K562 (cell line): ENCODE measurements around the gene ELOF1. TPM values are rescaled to one million over a fixed set of nuclear protein-coding genes. Genes with fewer than 3 reads are reported as not detected.

Experiments
- CLOCK ChIP-seq: fragments of 250-450 bp; sonication (Bioruptor Pico); IDR thresholded peaks from 2 replicates; pipeline ENCODE4 v1.4.0; 2020; ENCODE audit warnings: mild to moderate bottlenecking, moderate library complexity, borderline replicate concordance
- EGR1 ChIP-seq: fragments of 450-650 bp; conservative IDR thresholded peaks from 2 replicates; pipeline ENCODE4 v1.6.1; 2017; ENCODE audit warnings: mild to moderate bottlenecking
- FOXA3 ChIP-seq, 2 experiments: fragments of 450-650 bp in 1 of 2; sonication (generic) in 1 of 2; formaldehyde crosslinking; IDR thresholded peaks in 1 of 2; conservative IDR thresholded peaks in 1 of 2; 2 replicates each; pipeline versions ENCODE4 v1.4.0 to v1.8.0; 2020 to 2022; ENCODE audit warnings: mild to moderate bottlenecking in 2 of 2, missing genetic modification reagents in 1 of 2
- FOXJ2 ChIP-seq: fragments of 200-800 bp; sonication (Bioruptor generic); IDR thresholded peaks from 2 replicates; pipeline ENCODE4 v1.6.1; 2016; ENCODE audit warnings: missing genetic modification characterization, missing compliant biosample characterization
- HDAC3 ChIP-seq: fragments of 450-650 bp; IDR thresholded peaks from 2 replicates; pipeline ENCODE4 v1.6.1; 2018; ENCODE audit warnings: borderline replicate concordance, mild to moderate bottlenecking, moderate library complexity; ENCODE audit not compliant: partially characterized antibody
- KAT8 ChIP-seq: fragments of 450-650 bp; IDR thresholded peaks from 2 replicates; pipeline ENCODE4 v1.6.1; 2016; ENCODE audit warnings: low read depth, mild to moderate bottlenecking
- KDM1A ChIP-seq, 2 experiments: fragments of 450-650 bp; IDR thresholded peaks; 2 replicates each; pipeline ENCODE4 v1.6.1; 2016; ENCODE audit warnings: mild to moderate bottlenecking in 2 of 2
- KHSRP ChIP-seq: fragments of 450-650 bp; IDR thresholded peaks from 2 replicates; pipeline ENCODE4 v1.6.1; 2017
- MAZ ChIP-seq, 2 experiments: fragments of 450-650 bp in 1 of 2; sonication (generic) in 1 of 2; formaldehyde crosslinking; IDR thresholded peaks in 1 of 2; conservative IDR thresholded peaks in 1 of 2; 2 replicates each; pipeline versions ENCODE4 v1.4.0 to v1.5.0; 2020; ENCODE audit warnings: mild to moderate bottlenecking in 1 of 2, missing genetic modification reagents in 1 of 2
- MCM7 ChIP-seq, 2 experiments: fragments of 450-650 bp; IDR thresholded peaks; 2 replicates each; pipeline ENCODE4 v1.6.1; 2016 to 2018
- PCBP1 ChIP-seq: fragments of 200-400 bp; formaldehyde crosslinking; IDR thresholded peaks from 2 replicates; pipeline ENCODE4 v1.6.1; 2018; ENCODE audit warnings: mild to moderate bottlenecking, low read depth, low read length; ENCODE audit not compliant: poor library complexity, severe bottlenecking
- PHF21A ChIP-seq: fragments of 450-650 bp; IDR thresholded peaks from 2 replicates; pipeline ENCODE4 v1.6.1; 2017; ENCODE audit warnings: low read depth, borderline replicate concordance
- SP1 ChIP-seq: sonication (generic); formaldehyde crosslinking; IDR thresholded peaks from 2 replicates; pipeline ENCODE4 v1.8.1; 2022; ENCODE audit warnings: mild to moderate bottlenecking, missing genetic modification reagents
- TAF15 ChIP-seq: fragments of 200-400 bp; formaldehyde crosslinking; IDR thresholded peaks from 2 replicates; pipeline ENCODE4 v1.6.1; 2017; ENCODE audit warnings: mild to moderate bottlenecking, low read depth, low read length, moderate library complexity
- ZNF408 ChIP-seq: fragments of 250-450 bp; sonication (Bioruptor Pico); IDR thresholded peaks from 2 replicates; pipeline ENCODE4 v1.4.0; 2020; ENCODE audit warnings: low read depth, mild to moderate bottlenecking, moderate library complexity
- ZNF586 ChIP-seq: fragments of 450-650 bp; formaldehyde crosslinking; conservative IDR thresholded peaks from 2 replicates; pipeline ENCODE4 v1.4.0; 2020; ENCODE audit warnings: mild to moderate bottlenecking, moderate library complexity
- ZNF778 ChIP-seq: fragments of 450-650 bp; formaldehyde crosslinking; IDR thresholded peaks from 2 replicates; pipeline ENCODE4 v1.4.0; 2020; ENCODE audit warnings: mild to moderate bottlenecking, moderate library complexity
- ZNF830 ChIP-seq: fragments of 250-450 bp; sonication (Bioruptor Pico); IDR thresholded peaks from 2 replicates; pipeline ENCODE4 v1.5.0; 2021; ENCODE audit warnings: mild to moderate bottlenecking
- polyA plus RNA-seq, 8 experiments: library from polyadenylated mRNA; depleted of rRNA in 4 of 8; stranded (reverse) in 5 of 8; unstranded in 3 of 8; fragments of >200 nt; fragmentation: Nextera tagmentation in 2 of 8; fragmentation: Illumina TruSeq in 1 of 8; extraction: Ambion mirVana in 2 of 8; extraction: Trizol in 1 of 8; gene quantifications; 2 replicates each; pipeline versions ENCODE4 v1.2.1 to v1.2.3, GENCODE V29; 2011 to 2014; ENCODE audit warnings: inconsistent platforms in 1 of 8, missing spikeins in 1 of 8
- total RNA-seq, 7 experiments: library from RNA; depleted of rRNA in 6 of 7; stranded (reverse); fragments of >200 nt in 6 of 7; fragmentation: Illumina TruSeq in 2 of 7; extraction: Trizol in 2 of 7; gene quantifications; 2 replicates each; pipeline versions ENCODE4 v1.2.1 to v1.2.3, GENCODE V29; 2011 to 2021; ENCODE audit warnings: low replicate concordance in 1 of 7
- TF ChIP-seq, protein P1 (sequence below): fragments of 250-450 bp; sonication (Bioruptor Pico); IDR thresholded peaks from 2 replicates; pipeline ENCODE4 v1.8.0; 2021; ENCODE audit warnings: borderline replicate concordance, mild to moderate bottlenecking, moderate library complexity; ENCODE audit not compliant: poor library complexity, severe bottlenecking
- TF ChIP-seq, protein P2 (sequence below): fragments of 250-450 bp; sonication (Bioruptor Pico); IDR thresholded peaks from 2 replicates; pipeline ENCODE4 v1.5.0; 2021; ENCODE audit warnings: mild to moderate bottlenecking, borderline replicate concordance
- TF ChIP-seq, protein P3 (sequence below): fragments of 450-650 bp; formaldehyde crosslinking; IDR thresholded peaks from 2 replicates; pipeline ENCODE4 v1.4.0; 2020; ENCODE audit warnings: mild to moderate bottlenecking, moderate library complexity

ELOF1 gene
- total and polyA plus RNA-seq, 9 of the 15 experiments (the other 6 are each of a cell fraction or from before 2014, with no cell fraction given), result 16.7 to 147 (median 74.2) TPM

DNA sequence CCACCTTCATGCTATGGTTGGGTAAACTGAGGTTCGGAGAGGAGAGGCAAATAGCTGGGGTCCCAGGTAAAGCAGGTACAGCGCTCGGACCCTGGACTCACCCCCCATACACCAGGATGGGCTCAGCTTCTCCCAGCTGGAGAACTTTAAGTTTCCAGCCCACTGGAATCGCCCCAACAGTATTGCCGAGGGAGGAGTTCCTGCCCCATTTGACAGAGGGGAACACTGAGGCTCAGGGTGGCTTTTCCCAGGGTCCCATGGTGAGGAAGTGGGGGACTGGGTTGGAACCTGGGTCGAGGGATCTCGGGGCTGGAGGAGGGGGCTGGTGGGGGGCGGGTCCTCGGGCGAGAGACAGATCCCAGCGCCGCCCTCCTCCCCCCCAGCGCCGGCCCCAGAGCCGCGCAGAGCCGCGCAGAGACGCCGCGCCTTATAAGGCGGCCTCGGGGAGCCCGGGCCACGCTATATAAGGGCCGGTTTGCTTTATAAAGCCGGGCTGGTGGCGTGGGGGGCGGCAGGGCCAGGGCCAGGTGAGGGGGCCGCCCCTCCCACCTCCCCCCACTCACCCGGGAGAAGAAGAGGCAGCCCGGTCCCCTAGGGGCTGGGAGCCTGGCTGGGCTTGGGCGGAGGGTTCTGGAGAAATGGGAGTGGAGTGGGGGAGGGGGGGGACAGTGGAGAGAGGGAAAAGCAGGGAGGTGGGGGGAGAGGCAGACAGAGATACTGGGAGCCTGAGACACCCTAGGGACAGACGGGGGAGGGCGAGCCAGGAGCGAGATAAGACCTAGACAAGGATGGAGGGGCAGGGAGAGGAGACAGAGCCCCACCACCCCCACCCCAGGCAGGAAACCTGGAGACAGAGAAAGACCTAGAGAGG, 19.3 kb downstream of the ELOF1 start (continued):
- TF ChIP-seq CLOCK (CRISPR knock-in tag) (no peak), ZNF408 (CRISPR knock-in tag) (no peak), MAZ (CRISPR knock-in tag; conservative IDR thresholded peaks at IDR 0.05 in 1 of 2, IDR thresholded peaks at IDR 0.05 in 1 of 2) (peak; percentile 12 to 43; a peak in 1 of 4 replicates), HDAC3 (peak; percentile 21), EGR1 (peak; percentile 13; the same call in 1 of the 2 replicates), KDM1A (IDR thresholded peaks at IDR 0.05) (peak; percentile 33 to 57; a peak in 3 of 4 replicates), PHF21A (no peak), TAF15 (no peak), FOXA3 (CRISPR knock-in tag; conservative IDR thresholded peaks at IDR 0.05 in 1 of 2, IDR thresholded peaks at IDR 0.05 in 1 of 2) (no peak), MCM7 (IDR thresholded peaks at IDR 0.05) (no peak), ZNF586 (CRISPR knock-in tag) (no peak), KHSRP (no peak), KAT8 (no peak), PCBP1 (peak; percentile 66), FOXJ2 (tag) (no peak), ZNF778 (no peak), ZNF830 (CRISPR knock-in tag) (no peak), SP1 (0 out of 2 replicates have a peak, but pooled peaks have one; percentile 6)
- TF ChIP-seq, protein P1, sequence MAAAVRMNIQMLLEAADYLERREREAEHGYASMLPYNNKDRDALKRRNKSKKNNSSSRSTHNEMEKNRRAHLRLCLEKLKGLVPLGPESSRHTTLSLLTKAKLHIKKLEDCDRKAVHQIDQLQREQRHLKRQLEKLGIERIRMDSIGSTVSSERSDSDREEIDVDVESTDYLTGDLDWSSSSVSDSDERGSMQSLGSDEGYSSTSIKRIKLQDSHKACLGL (CRISPR knock-in tag), result no peak
- TF ChIP-seq, protein P2, sequence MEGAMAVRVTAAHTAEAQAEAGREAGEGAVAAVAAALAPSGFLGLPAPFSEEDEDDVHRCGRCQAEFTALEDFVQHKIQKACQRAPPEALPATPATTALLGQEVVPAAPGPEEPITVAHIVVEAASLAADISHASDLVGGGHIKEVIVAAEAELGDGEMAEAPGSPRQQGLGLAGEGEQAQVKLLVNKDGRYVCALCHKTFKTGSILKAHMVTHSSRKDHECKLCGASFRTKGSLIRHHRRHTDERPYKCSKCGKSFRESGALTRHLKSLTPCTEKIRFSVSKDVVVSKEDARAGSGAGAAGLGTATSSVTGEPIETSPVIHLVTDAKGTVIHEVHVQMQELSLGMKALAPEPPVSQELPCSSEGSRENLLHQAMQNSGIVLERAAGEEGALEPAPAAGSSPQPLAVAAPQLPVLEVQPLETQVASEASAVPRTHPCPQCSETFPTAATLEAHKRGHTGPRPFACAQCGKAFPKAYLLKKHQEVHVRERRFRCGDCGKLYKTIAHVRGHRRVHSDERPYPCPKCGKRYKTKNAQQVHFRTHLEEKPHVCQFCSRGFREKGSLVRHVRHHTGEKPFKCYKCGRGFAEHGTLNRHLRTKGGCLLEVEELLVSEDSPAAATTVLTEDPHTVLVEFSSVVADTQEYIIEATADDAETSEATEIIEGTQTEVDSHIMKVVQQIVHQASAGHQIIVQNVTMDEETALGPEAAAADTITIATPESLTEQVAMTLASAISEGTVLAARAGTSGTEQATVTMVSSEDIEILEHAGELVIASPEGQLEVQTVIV (CRISPR knock-in tag), result no peak
- TF ChIP-seq, protein P3, sequence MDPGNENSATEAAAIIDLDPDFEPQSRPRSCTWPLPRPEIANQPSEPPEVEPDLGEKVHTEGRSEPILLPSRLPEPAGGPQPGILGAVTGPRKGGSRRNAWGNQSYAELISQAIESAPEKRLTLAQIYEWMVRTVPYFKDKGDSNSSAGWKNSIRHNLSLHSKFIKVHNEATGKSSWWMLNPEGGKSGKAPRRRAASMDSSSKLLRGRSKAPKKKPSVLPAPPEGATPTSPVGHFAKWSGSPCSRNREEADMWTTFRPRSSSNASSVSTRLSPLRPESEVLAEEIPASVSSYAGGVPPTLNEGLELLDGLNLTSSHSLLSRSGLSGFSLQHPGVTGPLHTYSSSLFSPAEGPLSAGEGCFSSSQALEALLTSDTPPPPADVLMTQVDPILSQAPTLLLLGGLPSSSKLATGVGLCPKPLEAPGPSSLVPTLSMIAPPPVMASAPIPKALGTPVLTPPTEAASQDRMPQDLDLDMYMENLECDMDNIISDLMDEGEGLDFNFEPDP, result no peak
